Ascending aorta (tissue), 2 donors: ENCODE data around the gene ICAM5. TPM values are rescaled to one million over a fixed set of nuclear protein-coding genes. Genes with fewer than 3 reads are reported as not detected.

ENCODE experiments used
- DNase-seq, 2 donors: peaks; one replicate each; pipeline ENCODE4 v3.0.0-alpha.2; 2019; ENCODE audit warnings: low spot score in 2 of 2
- H3K27ac ChIP-seq, 2 donors: fragments of 200-600 bp; sonication (generic); one replicate each; pipeline ENCODE4 v1.5.1; 2016 to 2017; ENCODE audit warnings: mild to moderate bottlenecking in 1 of 2
- H3K27me3 ChIP-seq: fragments of 200-600 bp; sonication (generic); one replicate; pipeline ENCODE4 v1.5.1; 2017
- H3K36me3 ChIP-seq, 2 donors: fragments of 200-600 bp; sonication (generic); one replicate each; pipeline ENCODE4 v1.5.1; 2016
- H3K4me1 ChIP-seq, 2 donors: fragments of 200-600 bp; sonication (generic); one replicate each; pipeline ENCODE4 v1.5.1; 2016 to 2017; ENCODE audit warnings: mild to moderate bottlenecking in 1 of 2
- H3K4me3 ChIP-seq, 2 donors: fragments of 200-600 bp; sonication (generic); one replicate each; pipeline ENCODE4 v1.5.1; 2016 to 2017; ENCODE audit warnings: mild to moderate bottlenecking in 1 of 2
- H3K9me3 ChIP-seq, 2 donors: fragments of 200-600 bp; sonication (generic); one replicate each; pipeline ENCODE4 v1.5.1; 2016
- CTCF ChIP-seq, 3 experiments: fragments of 200-600 bp in 2 of 3; fragments of 450-650 bp in 1 of 3; sonication (generic) in 2 of 3; IDR thresholded peaks; one replicate each; pipeline ENCODE4 v1.5.1; 2016 to 2019; ENCODE audit warnings: antibody characterized with exemption in 3 of 3, mild to moderate bottlenecking in 1 of 3, moderate library complexity in 1 of 3
- intact Hi-C: fragments of 100-400 bp; cut with DNase I; formaldehyde crosslinking; loops from one replicate; pipeline ENCODE4 v1.15.1; 2023
- total RNA-seq: library from RNA; depleted of rRNA; stranded (reverse); fragments of >200 nt; gene quantifications from one replicate; pipeline ENCODE4 v1.1.0, GENCODE V29; 2016

Gene ICAM5
- total RNA-seq, 1 donor from 2014 or later: 2.2 TPM

GRCh38 chr19:10266706-10267105 is 23.0 kb upstream of the ICAM5 start:
- Histone ChIP-seq H3K9me3 (no peaks in the 10 kb centered on the region), H3K4me3 (no peak overlapping the region), H3K27me3 (no peaks in the 10 kb centered on the region), H3K4me1 (peaks cover 7 to 15% of the 10 kb centered on the region in 2 donors), H3K27ac (no peak overlapping the region), H3K36me3 (no peaks in the 10 kb centered on the region)
- no peak for TF ChIP-seq CTCF (IDR thresholded peaks at IDR 0.05)
- no peak for DNase-seq
- intact Hi-C loops: no loop called here

GRCh38 chr19:10268071-10268470 is 21.7 kb upstream of the ICAM5 start:
- no peaks in the 10 kb centered on the region for H3K36me3 ChIP-seq
- no peak overlapping the region for H3K4me3 ChIP-seq

GRCh38 chr19:10269333-10270179 is 20.2 kb upstream of the ICAM5 start:
- Histone ChIP-seq H3K27ac (peak overlapping the region; percentile 69 to 81), H3K27me3 (no peaks in the 10 kb centered on the region), H3K4me3 (peak overlapping the region; percentile 50 to 59), H3K36me3 (no peaks in the 10 kb centered on the region), H3K4me1 (peaks cover 7 to 15% of the 10 kb centered on the region in 2 donors), H3K9me3 (no peaks in the 10 kb centered on the region)
- peak; percentile 47 to 92 for DNase-seq
- intact Hi-C loops: loop anchor here (1.0 to 2.0 kb wide), 2 partner anchors 63 to 120 kb away; partner anchors contain the start of gene RAVER1
- peak; percentile 93 to 99 (median 95) for TF ChIP-seq CTCF (IDR thresholded peaks at IDR 0.05)

More at GRCh38 chr19:10268071-10268470, 21.7 kb upstream of the ICAM5 start:
- H3K9me3 ChIP-seq: no peaks in the 10 kb centered on the region
- H3K27ac ChIP-seq: peak overlapping the region in 1 of 2 donors; percentile 56
- peaks cover 7 to 15% of the 10 kb centered on the region in 2 donors for H3K4me1 ChIP-seq
- H3K27me3 ChIP-seq: no peaks in the 10 kb centered on the region
- intact Hi-C loops: no loop called here
- no peak for TF ChIP-seq CTCF (IDR thresholded peaks at IDR 0.05)
- no peak for DNase-seq

- DNase-seq: peak; percentile 60 to 87
- Histone ChIP-seq H3K4me3 (peak overlapping the region; percentile 50 to 59), H3K4me1 (peaks cover 7 to 15% of the 10 kb centered on the region in 2 donors), H3K27ac (peak overlapping the region; percentile 69 to 81), H3K27me3 (no peaks in the 10 kb centered on the region), H3K9me3 (no peaks in the 10 kb centered on the region), H3K36me3 (no peaks in the 10 kb centered on the region)
- TF ChIP-seq CTCF (IDR thresholded peaks at IDR 0.05): no peak
- intact Hi-C loops: loop anchor here (2.0 kb wide), 1 partner anchor 63 kb away; the partner anchor contains the start of gene RAVER1
Measured at GRCh38 chr19:10270180-10270615, 19.6 kb upstream of the ICAM5 start.

- H3K9me3 ChIP-seq: no peaks in the 10 kb centered on the region
- H3K36me3 ChIP-seq: no peaks in the 10 kb centered on the region
- peak within 1 kb of the TSS; percentile 50 to 59 for H3K4me3 ChIP-seq
- peak within 1 kb of the TSS; percentile 69 to 81 for H3K27ac ChIP-seq
- peaks cover 7 to 15% of the 10 kb centered on the region in 2 donors for H3K4me1 ChIP-seq
- intact Hi-C loops: loop anchor here (2.0 kb wide), 1 partner anchor 62 kb away; the partner anchor contains the start of gene RAVER1
- no peaks in the 10 kb centered on the region for H3K27me3 ChIP-seq
- no peak for TF ChIP-seq CTCF (IDR thresholded peaks at IDR 0.05)
- peak; percentile 50 to 87 for DNase-seq
Measured at GRCh38 chr19:10270616-10271394, 18.9 kb upstream of the ICAM5 start, which contains the start of gene ICAM1. ICAM1 (plus strand) TSS chr19:10271120; CDS start chr19:10271160, 40 bp downstream.
